Large intestine (tissue), 3 donors: ENCODE results near the gene HOMER2. TPM values are rescaled to one million over a fixed set of nuclear protein-coding genes. Genes with fewer than 3 reads are reported as not detected.

ENCODE experiments used
- DNase-seq, 2 donors: peaks; one replicate each; pipeline versions ENCODE4 v3.0.0 to v3.0.0-alpha.2; 2013
- H3K27ac ChIP-seq: one replicate; pipeline ENCODE4 v1.5.1; 2013; ENCODE audit warnings: low read length
- H3K27me3 ChIP-seq: 2 replicates; pipeline ENCODE4 v1.6.1; 2013; ENCODE audit warnings: low read length; ENCODE audit not compliant: control insufficient read depth, insufficient read depth
- H3K36me3 ChIP-seq: 2 replicates; pipeline ENCODE4 v1.6.1; 2013; ENCODE audit warnings: low read length; ENCODE audit not compliant: control insufficient read depth, insufficient read depth
- H3K4me1 ChIP-seq: one replicate; pipeline ENCODE4 v1.6.1; 2013; ENCODE audit warnings: low read length; ENCODE audit not compliant: control insufficient read depth, insufficient read depth
- H3K4me3 ChIP-seq: one replicate; pipeline ENCODE4 v1.5.1; 2013; ENCODE audit warnings: low read length
- H3K9me3 ChIP-seq: one replicate; pipeline ENCODE4 v1.6.1; 2013; ENCODE audit warnings: mild to moderate bottlenecking, low read depth, low read length, moderate library complexity; ENCODE audit not compliant: control insufficient read depth
- WGBS: methylation state at CpG from one replicate; pipeline ENCODE4 v1.1.5; 2013; ENCODE audit warnings: low lambda C conversion rate; ENCODE audit not compliant: insufficient coverage; 5-methylcytosine and 5-hydroxymethylcytosine counted together
- polyA plus RNA-seq: library from polyadenylated mRNA; unstranded; fragments of 120-200 nt; gene quantifications from one replicate; pipeline ENCODE4 v1.2.1, GENCODE V29; 2013

Gene HOMER2
- polyA plus RNA-seq, 1 donor, result 7.1 TPM

GRCh38 chr15:82934100-82934880, 18.2 kb downstream of the HOMER2 start:
- no peak for DNase-seq
- 90% methylated on average over 4 of the region's 15 CpGs for WGBS
- Histone ChIP-seq H3K36me3 (no peaks in the 10 kb centered on the region), H3K27me3 (no peaks in the 10 kb centered on the region), H3K4me3 (no peak overlapping the region), H3K9me3 (no peaks in the 10 kb centered on the region), H3K27ac (no peak overlapping the region), H3K4me1 (no peaks in the 10 kb centered on the region)

- Histone ChIP-seq H3K4me1 (no peaks in the 10 kb centered on the region), H3K27me3 (no peaks in the 10 kb centered on the region), H3K27ac (no peak overlapping the region), H3K4me3 (no peak overlapping the region), H3K9me3 (no peaks in the 10 kb centered on the region), H3K36me3 (no peaks in the 10 kb centered on the region)
- WGBS, result no CpG with 5 or more reads among the region's 6 CpGs
- no peak for DNase-seq
Measured at GRCh38 chr15:82933576-82933975, 18.9 kb downstream of the HOMER2 start.

- no CpG with 5 or more reads among the region's 3 CpGs for WGBS
- no peak overlapping the region for H3K4me3 ChIP-seq
- H3K9me3 ChIP-seq, result no peaks in the 10 kb centered on the region
- no peaks in the 10 kb centered on the region for H3K4me1 ChIP-seq
- H3K27ac ChIP-seq, result no peak overlapping the region
- no peaks in the 10 kb centered on the region for H3K36me3 ChIP-seq
- DNase-seq, result no peak
- H3K27me3 ChIP-seq, result no peaks in the 10 kb centered on the region
Measured at GRCh38 chr15:82931221-82931620, 21.3 kb downstream of the HOMER2 start.

- no CpG with 5 or more reads among the region's 2 CpGs for WGBS
- Histone ChIP-seq H3K27me3 (no peaks in the 10 kb centered on the region), H3K4me1 (no peaks in the 10 kb centered on the region), H3K27ac (no peak overlapping the region), H3K36me3 (no peaks in the 10 kb centered on the region), H3K4me3 (no peak overlapping the region), H3K9me3 (no peaks in the 10 kb centered on the region)
- no peak for DNase-seq
Measured at GRCh38 chr15:82930461-82930860, 22.1 kb downstream of the HOMER2 start.

- Histone ChIP-seq H3K36me3 (no peaks in the 10 kb centered on the region), H3K27ac (no peak overlapping the region), H3K27me3 (no peaks in the 10 kb centered on the region), H3K9me3 (no peaks in the 10 kb centered on the region), H3K4me1 (no peaks in the 10 kb centered on the region), H3K4me3 (no peak overlapping the region)
- DNase-seq, result no peak
- WGBS, result no CpG with 5 or more reads among the region's 2 CpGs
Measured at GRCh38 chr15:82928711-82929110, 23.8 kb downstream of the HOMER2 start.

GRCh38 chr15:82923744-82924143, 28.8 kb downstream of the HOMER2 start:
- no peaks in the 10 kb centered on the region for H3K9me3 ChIP-seq
- no peaks in the 10 kb centered on the region for H3K4me1 ChIP-seq
- no peak for DNase-seq
- no peak overlapping the region for H3K27ac ChIP-seq
- H3K36me3 ChIP-seq, result no peaks in the 10 kb centered on the region
- WGBS, result no CpG with 5 or more reads among the region's 7 CpGs
- H3K4me3 ChIP-seq, result no peak overlapping the region
- no peaks in the 10 kb centered on the region for H3K27me3 ChIP-seq

- H3K4me3 ChIP-seq, result no peak overlapping the region
- DNase-seq, result no peak
- no peaks in the 10 kb centered on the region for H3K4me1 ChIP-seq
- H3K27ac ChIP-seq, result no peak overlapping the region
- H3K27me3 ChIP-seq, result no peaks in the 10 kb centered on the region
- no CpG with 5 or more reads among the region's 4 CpGs for WGBS
- H3K9me3 ChIP-seq, result no peaks in the 10 kb centered on the region
- no peaks in the 10 kb centered on the region for H3K36me3 ChIP-seq
Measured at GRCh38 chr15:82922737-82923136, 29.8 kb downstream of the HOMER2 start.

GRCh38 chr15:82921939-82922338, 30.6 kb downstream of the HOMER2 start:
- no peaks in the 10 kb centered on the region for H3K36me3 ChIP-seq
- no peaks in the 10 kb centered on the region for H3K4me1 ChIP-seq
- DNase-seq, result no peak
- H3K9me3 ChIP-seq, result no peaks in the 10 kb centered on the region
- H3K27ac ChIP-seq, result no peak overlapping the region
- H3K27me3 ChIP-seq, result no peaks in the 10 kb centered on the region
- no peak overlapping the region for H3K4me3 ChIP-seq

- Histone ChIP-seq H3K27me3 (no peaks in the 10 kb centered on the region), H3K4me3 (no peak overlapping the region), H3K27ac (no peak overlapping the region), H3K9me3 (no peaks in the 10 kb centered on the region), H3K36me3 (no peaks in the 10 kb centered on the region), H3K4me1 (no peaks in the 10 kb centered on the region)
- no CpG with 5 or more reads among the region's 8 CpGs for WGBS
- no peak for DNase-seq
Measured at GRCh38 chr15:82921242-82921641, 31.3 kb downstream of the HOMER2 start.

GRCh38 chr15:82919231-82919886, 33.2 kb downstream of the HOMER2 start:
- Histone ChIP-seq H3K27ac (no peak overlapping the region), H3K36me3 (no peaks in the 10 kb centered on the region), H3K4me1 (no peaks in the 10 kb centered on the region), H3K9me3 (no peaks in the 10 kb centered on the region), H3K27me3 (no peaks in the 10 kb centered on the region), H3K4me3 (no peak overlapping the region)
- 44% methylated on average over 1 of the region's 6 CpGs for WGBS
- DNase-seq, result no peak
